ENCODE results near the gene ZFP3. TPM values are rescaled to one million over a fixed set of nuclear protein-coding genes. Genes with fewer than 3 reads are reported as not detected.

Gene ZFP3
- total RNA-seq, 3 donors from 2014 or later (not counting 1 experiment from before 2014, with no cell fraction given): 3.8 to 7.2 (median 5.1) TPM

GRCh38 chr17:5045496-5045895 is 32.8 kb upstream of the ZFP3 start:
- peaks cover 27% of the 10 kb centered on the region for H3K4me1 ChIP-seq (ENCODE audit: control insufficient read depth, insufficient read depth, low read length)
- DNase-seq (peak in 1 of 2 donors; percentile 28), ATAC-seq (no peak)
- H3K36me3 ChIP-seq (ENCODE audit: control insufficient read depth, insufficient read depth, low read length): no peaks in the 10 kb centered on the region
- H3K4me3 ChIP-seq (ENCODE audit: low read length): no peak overlapping the region
- Mint-ChIP-seq H3K4me1 (peaks cover 13 to 14% of the 10 kb centered on the region in 2 donors), H3K4me3 (no peak overlapping the region), H3K9me3 (no peaks in the 10 kb centered on the region), H3K27me3 (ENCODE audit: low read depth in 2 of 2) (no peaks in the 10 kb centered on the region), H3K27ac (no peak overlapping the region), H3K36me3 (no peaks in the 10 kb centered on the region)
- 58% methylated on average over 5 of the region's 6 CpGs for WGBS (ENCODE audit: insufficient coverage)
- intact Hi-C loops (cut with micrococcal nuclease): no loop called here
- TF ChIP-seq CTCF (IDR thresholded peaks at IDR 0.05): no peak
- H3K27ac ChIP-seq (ENCODE audit: low read length): no peak overlapping the region
- H3K9me3 ChIP-seq (ENCODE audit: control insufficient read depth, insufficient read depth, low read length): no peaks in the 10 kb centered on the region
- no peaks in the 10 kb centered on the region for H3K27me3 ChIP-seq (ENCODE audit: control insufficient read depth, insufficient read depth, low read length)

- peaks cover 8 to 9% of the 10 kb centered on the region in 2 donors for H3K4me1 Mint-ChIP-seq
Measured at GRCh38 chr17:5047446-5047845, 30.8 kb upstream of the ZFP3 start.

DNA sequence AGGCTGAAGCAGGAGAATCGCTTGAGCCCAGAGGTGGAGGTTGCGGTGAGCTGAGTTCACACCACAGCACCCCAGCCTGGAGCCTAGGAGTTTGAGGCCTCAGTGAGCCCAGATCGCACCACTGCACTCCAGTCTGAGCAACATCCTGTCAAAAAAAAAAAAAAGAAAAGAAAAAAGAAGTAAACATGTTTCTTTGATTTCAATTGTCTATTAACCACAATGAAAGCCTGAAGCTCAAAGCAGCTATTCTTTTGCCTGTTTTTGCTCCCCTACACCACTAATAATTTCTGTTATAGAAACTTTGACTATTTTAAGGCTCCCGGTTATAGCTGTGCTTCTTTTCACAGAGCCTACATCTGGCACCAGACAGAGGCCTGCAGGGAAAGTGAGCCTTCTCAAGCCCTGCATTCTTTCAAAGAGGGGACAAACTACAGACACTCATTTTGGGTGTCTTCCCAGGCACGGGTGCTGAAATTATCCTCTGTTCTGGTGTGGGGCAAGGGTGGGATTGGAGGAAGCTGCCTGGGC is 28.9 kb upstream of the ZFP3 start:
- Mint-ChIP-seq H3K27me3 (ENCODE audit: low read depth in 2 of 2) (no peaks in the 10 kb centered on the region), H3K4me1 (peaks cover 5 to 8% of the 10 kb centered on the region in 2 donors), H3K27ac (peak overlapping the region; percentile 62 to 78), H3K4me3 (no peak overlapping the region), H3K36me3 (no peaks in the 10 kb centered on the region), H3K9me3 (no peaks in the 10 kb centered on the region)
- H3K36me3 ChIP-seq (ENCODE audit: control insufficient read depth, insufficient read depth, low read length): no peaks in the 10 kb centered on the region
- no peaks in the 10 kb centered on the region for H3K27me3 ChIP-seq (ENCODE audit: control insufficient read depth, insufficient read depth, low read length)
- 50% methylated on average over 4 of the region's 5 CpGs for WGBS (ENCODE audit: insufficient coverage)
- H3K4me1 ChIP-seq (ENCODE audit: control insufficient read depth, insufficient read depth, low read length): peaks cover 18% of the 10 kb centered on the region
- peak; percentile 86 to 97 (median 91) for ATAC-seq
- DNase-seq: peak; percentile 35 to 91
- H3K4me3 ChIP-seq (ENCODE audit: low read length): no peak overlapping the region
- intact Hi-C loops (cut with micrococcal nuclease): no loop called here
- H3K9me3 ChIP-seq (ENCODE audit: control insufficient read depth, insufficient read depth, low read length): no peaks in the 10 kb centered on the region
- H3K27ac ChIP-seq (ENCODE audit: low read length): peak overlapping the region; percentile 75
- no peak for TF ChIP-seq CTCF (IDR thresholded peaks at IDR 0.05)

More at GRCh38 chr17:5047446-5047845, 30.8 kb upstream of the ZFP3 start:
- Mint-ChIP-seq H3K27ac (no peak overlapping the region), H3K36me3 (no peaks in the 10 kb centered on the region), H3K9me3 (no peaks in the 10 kb centered on the region), H3K4me3 (no peak overlapping the region), H3K27me3 (ENCODE audit: low read depth in 2 of 2) (no peaks in the 10 kb centered on the region)
- H3K27ac ChIP-seq (ENCODE audit: low read length): no peak overlapping the region
- TF ChIP-seq CTCF (IDR thresholded peaks at IDR 0.05): no peak
- no peaks in the 10 kb centered on the region for H3K27me3 ChIP-seq (ENCODE audit: control insufficient read depth, insufficient read depth, low read length)
- 46% methylated on average over 2 of the region's 2 CpGs for WGBS (ENCODE audit: insufficient coverage)
- ATAC-seq: no peak
- no peaks in the 10 kb centered on the region for H3K36me3 ChIP-seq (ENCODE audit: control insufficient read depth, insufficient read depth, low read length)
- peaks cover 21% of the 10 kb centered on the region for H3K4me1 ChIP-seq (ENCODE audit: control insufficient read depth, insufficient read depth, low read length)
- DNase-seq: no peak
- intact Hi-C loops (cut with micrococcal nuclease): no loop called here
- no peaks in the 10 kb centered on the region for H3K9me3 ChIP-seq (ENCODE audit: control insufficient read depth, insufficient read depth, low read length)
- no peak overlapping the region for H3K4me3 ChIP-seq (ENCODE audit: low read length)

GRCh38 chr17:5050278-5050677 is 28.0 kb upstream of the ZFP3 start:
- ATAC-seq (no peak), DNase-seq (no peak)
- Histone ChIP-seq H3K36me3 (ENCODE audit: control insufficient read depth, insufficient read depth, low read length) (no peaks in the 10 kb centered on the region), H3K9me3 (ENCODE audit: control insufficient read depth, insufficient read depth, low read length) (no peaks in the 10 kb centered on the region), H3K27me3 (ENCODE audit: control insufficient read depth, insufficient read depth, low read length) (no peaks in the 10 kb centered on the region), H3K4me1 (ENCODE audit: control insufficient read depth, insufficient read depth, low read length) (peaks cover 18% of the 10 kb centered on the region), H3K4me3 (ENCODE audit: low read length) (no peak overlapping the region), H3K27ac (ENCODE audit: low read length) (no peak overlapping the region)
- TF ChIP-seq CTCF (IDR thresholded peaks at IDR 0.05): no peak
- no peak overlapping the region for H3K27ac Mint-ChIP-seq
- no peak overlapping the region for H3K4me3 Mint-ChIP-seq
- peaks cover 5 to 8% of the 10 kb centered on the region in 2 donors for H3K4me1 Mint-ChIP-seq
- no peaks in the 10 kb centered on the region for H3K27me3 Mint-ChIP-seq (ENCODE audit: low read depth in 2 of 2)
- intact Hi-C loops (cut with micrococcal nuclease): no loop called here
- 88% methylated on average over 9 of the region's 9 CpGs for WGBS (ENCODE audit: insufficient coverage)
- no peaks in the 10 kb centered on the region for H3K9me3 Mint-ChIP-seq
- H3K36me3 Mint-ChIP-seq: no peaks in the 10 kb centered on the region
